Stomach (tissue), 9 donors: Measurements from ENCODE around the gene ANKRD44. TPM values are rescaled to one million over a fixed set of nuclear protein-coding genes. Genes with fewer than 3 reads are reported as not detected.
"Not testable (repeated sequence)": the region's sequence is repeated elsewhere in the genome, so short reads cannot be mapped to it uniquely, and the experiment has no call there.

ENCODE experiments used
- DNase-seq, 2 donors: peaks; one replicate each; pipeline versions ENCODE4 v3.0.0 to v3.0.0-alpha.2; 2013 to 2019
- H3K27ac ChIP-seq, 5 donors: fragments of 200-600 bp in 4 of 5; sonication (generic) in 4 of 5; one replicate each; pipeline ENCODE4 v1.5.1; 2013 to 2019; ENCODE audit warnings: mild to moderate bottlenecking in 1 of 5, moderate library complexity in 1 of 5
- H3K27me3 ChIP-seq, 3 donors: fragments of 200-600 bp; sonication (generic); one replicate each; pipeline ENCODE4 v1.5.1; 2017 to 2019; ENCODE audit warnings: mixed run types in 1 of 3
- H3K36me3 ChIP-seq, 4 donors: fragments of 200-600 bp; sonication (generic); 1 replicate in 3 of 4; 2 replicates in 1 of 4; pipeline ENCODE4 v1.5.1; 2016 to 2019
- H3K4me1 ChIP-seq, 4 donors: fragments of 200-600 bp; sonication (generic); one replicate each; pipeline ENCODE4 v1.5.1; 2016 to 2019
- H3K4me3 ChIP-seq, 4 donors: fragments of 200-600 bp; sonication (generic) in 3 of 4; one replicate each; pipeline ENCODE4 v1.5.1; 2016 to 2019; ENCODE audit warnings: mild to moderate bottlenecking in 1 of 4
- H3K9me3 ChIP-seq, 4 donors: fragments of 200-600 bp; sonication (generic); one replicate each; pipeline ENCODE4 v1.5.1; 2016 to 2019
- CTCF ChIP-seq, 7 experiments: fragments of 450-650 bp in 4 of 7; fragments of 200-600 bp in 3 of 7; sonication (generic) in 3 of 7; IDR thresholded peaks; one replicate each; pipeline ENCODE4 v1.5.1; 2016 to 2019; ENCODE audit warnings: antibody characterized with exemption in 7 of 7, control low read depth in 2 of 7, mild to moderate bottlenecking in 1 of 7
- EP300 ChIP-seq: sonication (generic); formaldehyde crosslinking; IDR thresholded peaks from one replicate; pipeline ENCODE4 v1.6.1; 2017; ENCODE audit warnings: antibody characterized with exemption
- POLR2A ChIP-seq, 4 donors: fragments of 450-650 bp; IDR thresholded peaks; one replicate each; pipeline ENCODE4 v1.6.1; 2016; ENCODE audit warnings: antibody characterized with exemption in 4 of 4, control low read depth in 2 of 4, mild to moderate bottlenecking in 1 of 4, moderate library complexity in 1 of 4
- POLR2AphosphoS5 ChIP-seq, 3 donors: sonication (generic); formaldehyde crosslinking; IDR thresholded peaks; one replicate each; pipeline ENCODE4 v1.6.1; 2016; ENCODE audit warnings: antibody characterized with exemption in 3 of 3
- WGBS, 5 donors: extraction: QIAGEN DNeasy Blood & Tissue Kit in 3 of 5; methylation state at CpG; one replicate each; pipeline versions ENCODE4 v1.1.5 to v1.1.7; 2013 to 2018; 5-methylcytosine and 5-hydroxymethylcytosine counted together
- intact Hi-C: fragments of 100-400 bp; cut with DNase I; formaldehyde crosslinking; loops from one replicate; pipeline ENCODE4 v1.15.1; 2023; ENCODE audit warnings: low total_unique reads
- polyA plus RNA-seq, 3 donors: library from polyadenylated mRNA; stranded (reverse); fragments of 200-250 nt; gene quantifications; one replicate each; pipeline ENCODE4 v1.2.3, GENCODE V29; 2013
- total RNA-seq, 5 donors: library from RNA; depleted of rRNA; stranded (reverse); fragments of >200 nt; gene quantifications; one replicate each; pipeline versions ENCODE4 v1.1.0 to v1.2.3, GENCODE V29; 2014 to 2016
- donor health status: healthy with polysubstance abuse.
- donor health status: Bipolar disorder and iron deficiency.
- donor health status: healthy.

The ANKRD44 gene
- total and polyA plus RNA-seq, 8 donors: 1.2 to 58.4 (median 7.0) TPM

- Histone ChIP-seq H3K36me3 (no peaks in the 10 kb centered on the region), H3K4me1 (peaks cover 0 to 26% (median 3%) of the 10 kb centered on the region in 4 donors), H3K9me3 (no peaks in the 10 kb centered on the region), H3K27me3 (no peaks in the 10 kb centered on the region), H3K4me3 (no peak overlapping the region), H3K27ac (no peak overlapping the region)
- 69 to 77% (median 73%) methylated on average over 2 of the region's 2 CpGs for WGBS, 5 donors
- intact Hi-C loops: no loop called here
- TF ChIP-seq EP300: no peak
- TF ChIP-seq POLR2A (IDR thresholded peaks at IDR 0.05): no peak
- TF ChIP-seq CTCF (IDR thresholded peaks at IDR 0.05): no peak
- TF ChIP-seq POLR2AphosphoS5 (IDR thresholded peaks at IDR 0.05): no peak
- no peak for DNase-seq
These were observed 240.6 kb downstream of the ANKRD44 start for GRCh38 chr2:197069958-197070357.

- WGBS, 5 donors: 62 to 79% (median 76%) methylated on average over 3 of the region's 3 CpGs
- H3K27me3 ChIP-seq, H3K9me3 ChIP-seq, intact Hi-C loops, H3K4me3 ChIP-seq, H3K27ac ChIP-seq, DNase-seq, H3K4me1 ChIP-seq: not testable (repeated sequence)
- H3K36me3 ChIP-seq: peaks cover 8 to 30% (median 20%) of the 10 kb centered on the region in 4 donors
These were observed 248.0 kb downstream of the ANKRD44 start for GRCh38 chr2:197062574-197062973.

GRCh38 chr2:197059477-197059876 is 251.1 kb downstream of the ANKRD44 start:
- 94 to 98% (median 97%) methylated on average over 1 of the region's 1 CpG for WGBS, 5 donors
- Histone ChIP-seq H3K4me3 (no peak overlapping the region), H3K36me3 (peaks cover 8 to 35% (median 28%) of the 10 kb centered on the region in 4 donors), H3K27me3 (no peaks in the 10 kb centered on the region), H3K27ac (no peak overlapping the region), H3K9me3 (peaks cover 0 to 17% (median 10%) of the 10 kb centered on the region in 4 donors), H3K4me1 (no peaks in the 10 kb centered on the region)
- TF ChIP-seq POLR2A (IDR thresholded peaks at IDR 0.05): no peak
- no peak for TF ChIP-seq POLR2AphosphoS5 (IDR thresholded peaks at IDR 0.05)
- no peak for TF ChIP-seq EP300
- no peak for TF ChIP-seq CTCF (IDR thresholded peaks at IDR 0.05)
- no peak for DNase-seq
- intact Hi-C loops: no loop called here

GRCh38 chr2:197058777-197059300 is 251.7 kb downstream of the ANKRD44 start:
- intact Hi-C loops: no loop called here
- Histone ChIP-seq H3K27ac (no peak overlapping the region), H3K36me3 (peaks cover 8 to 36% (median 29%) of the 10 kb centered on the region in 4 donors), H3K4me3 (no peak overlapping the region), H3K9me3 (peaks cover 0 to 18% (median 11%) of the 10 kb centered on the region in 4 donors), H3K27me3 (no peaks in the 10 kb centered on the region), H3K4me1 (no peaks in the 10 kb centered on the region)
- no peak for DNase-seq
- TF ChIP-seq POLR2A (IDR thresholded peaks at IDR 0.05) (no peak), EP300 (no peak), POLR2AphosphoS5 (IDR thresholded peaks at IDR 0.05) (no peak), CTCF (IDR thresholded peaks at IDR 0.05) (no peak)
- WGBS, 5 donors: 92 to 98% (median 93%) methylated on average over 1 of the region's 1 CpG

- 76 to 85% (median 82%) methylated on average over 2 of the region's 2 CpGs for WGBS, 5 donors
- H3K4me3 ChIP-seq: no peak overlapping the region
- H3K27me3 ChIP-seq: no peaks in the 10 kb centered on the region
- peaks cover 8 to 41% (median 30%) of the 10 kb centered on the region in 4 donors for H3K36me3 ChIP-seq
- TF ChIP-seq EP300: no peak
- no peak for TF ChIP-seq CTCF (IDR thresholded peaks at IDR 0.05)
- TF ChIP-seq POLR2A (IDR thresholded peaks at IDR 0.05): no peak
- TF ChIP-seq POLR2AphosphoS5 (IDR thresholded peaks at IDR 0.05): no peak
- peaks cover 0 to 18% (median 11%) of the 10 kb centered on the region in 4 donors for H3K9me3 ChIP-seq
- intact Hi-C loops: no loop called here
- H3K27ac ChIP-seq: no peak overlapping the region
- peaks cover 0 to under 1% (median 0%) of the 10 kb centered on the region in 4 donors for H3K4me1 ChIP-seq
- no peak for DNase-seq
These were observed 252.6 kb downstream of the ANKRD44 start for GRCh38 chr2:197057959-197058358.
